Ectodermal cell (in vitro differentiated cells): Measurements from ENCODE around the gene PTDSS2.

Source experiments
- H3K27ac ChIP-seq: 2 replicates; pipeline ENCODE4 v1.7.0; 2013; ENCODE audit warnings: mild to moderate bottlenecking, low read depth, low read length; ENCODE audit not compliant: insufficient read depth, poor library complexity, severe bottlenecking
- H3K27me3 ChIP-seq: 2 replicates; pipeline ENCODE4 v1.7.0; 2013; ENCODE audit warnings: mild to moderate bottlenecking, low read length; ENCODE audit not compliant: insufficient read depth, control insufficient read depth, poor library complexity, severe bottlenecking
- H3K36me3 ChIP-seq: one replicate; pipeline ENCODE4 v1.7.0; 2013; ENCODE audit warnings: low read length; ENCODE audit not compliant: control insufficient read depth, insufficient read depth
- H3K4me1 ChIP-seq: one replicate; pipeline ENCODE4 v1.7.0; 2013; ENCODE audit warnings: low read length; ENCODE audit not compliant: control insufficient read depth, insufficient read depth
- H3K4me3 ChIP-seq: 2 replicates; pipeline ENCODE4 v1.7.0; 2013; ENCODE audit warnings: low read depth, low read length, control low read depth; ENCODE audit not compliant: insufficient read depth
- H3K9me3 ChIP-seq: 2 replicates; pipeline ENCODE4 v1.7.0; 2013; ENCODE audit warnings: mild to moderate bottlenecking, low read length, moderate library complexity; ENCODE audit not compliant: control insufficient read depth
- WGBS, 2 experiments: methylation state at CpG; one replicate each; pipeline ENCODE4 v1.1.7; 2013; ENCODE audit warnings: missing lambda C conversion rate in 2 of 2; 5-methylcytosine and 5-hydroxymethylcytosine counted together

The PTDSS2 gene

DNA sequence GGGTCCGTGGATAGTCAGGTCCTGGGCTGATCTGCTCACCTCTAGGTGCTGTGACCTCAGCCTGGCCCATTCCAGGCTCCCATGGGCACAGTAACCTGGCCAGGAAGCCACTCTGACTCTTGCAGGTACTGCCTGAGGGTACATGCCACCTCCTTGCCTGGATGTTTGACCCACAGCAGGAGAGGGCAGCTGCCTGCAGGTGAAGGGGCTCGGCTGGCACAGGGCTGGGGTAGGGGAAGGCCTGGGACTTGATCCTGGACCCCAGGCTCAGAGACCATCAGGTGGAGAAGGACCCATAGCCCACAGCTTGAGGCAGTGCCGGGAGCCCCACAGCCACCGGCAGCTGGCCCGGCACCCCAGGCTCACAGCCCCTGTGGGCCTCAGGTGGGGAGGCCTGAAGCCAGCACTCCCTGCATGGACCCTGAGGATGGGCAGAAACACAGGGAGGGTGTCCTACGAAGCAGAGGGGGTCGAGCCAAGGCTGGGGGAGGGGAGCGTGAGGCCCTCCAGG, 89.9 kb downstream of the PTDSS2 start:
- Histone ChIP-seq H3K4me3 (no peak overlapping the region), H3K36me3 (no peaks in the 10 kb centered on the region), H3K9me3 (no peaks in the 10 kb centered on the region), H3K27me3 (peaks cover 30% of the 10 kb centered on the region), H3K4me1 (peaks cover 21% of the 10 kb centered on the region), H3K27ac (no peak overlapping the region)
- WGBS, 2 experiments, result 87 to 88% methylated on average over 8 of the region's 8 CpGs
